AG04450 (cell line): Measurements from ENCODE around the gene CDKN1C. TPM values are rescaled to one million over a fixed set of nuclear protein-coding genes. Genes with fewer than 3 reads are reported as not detected.
A peak's percentile ranks its signal among the peaks of the same experiment; 100 is the strongest.

ENCODE experiments used
- CTCF ChIA-PET: fragments of 300-600, 350-600 bp; formaldehyde crosslinking; extraction: SDS; loops from one replicate; lab custom pipeline; 2022; ENCODE audit warnings: antibody characterized with exemption, inconsistent platforms; lab: Charles Lee
- POLR2A ChIA-PET: fragments of 350-600 bp; formaldehyde crosslinking; extraction: SDS; loops from one replicate; lab custom pipeline; 2021; ENCODE audit warnings: antibody characterized with exemption, inconsistent platforms; lab: Yijun Ruan, JAX
- DNase-seq: peaks from one replicate; pipeline ENCODE4 v3.0.0-alpha.2; 2011; ENCODE audit warnings: low read depth, low spot score
- H3K27ac ChIP-seq: one replicate; pipeline ENCODE4 v1.5.1; 2012; ENCODE audit warnings: low read depth, low read length, control low read depth
- H3K27me3 ChIP-seq: one replicate; pipeline ENCODE4 v1.6.0; 2012; ENCODE audit warnings: low read length; ENCODE audit not compliant: control insufficient read depth, insufficient read depth
- H3K4me3 ChIP-seq: 2 replicates; pipeline ENCODE4 v1.5.1; 2011; ENCODE audit warnings: mild to moderate bottlenecking, low read depth, low read length, control low read depth
- H3K9me3 ChIP-seq: 2 replicates; pipeline ENCODE4 v1.5.1; 2012; ENCODE audit warnings: low read length; ENCODE audit not compliant: control insufficient read depth, insufficient read depth
- polyA minus RNA-seq: library from RNA; depleted of rRNA, polyadenylated mRNA; stranded (reverse); fragments of >200 nt; gene quantifications from 2 replicates; pipeline ENCODE4 v1.2.3, GENCODE V29; 2011; rRNA and poly(A)+ RNA removed
- polyA plus RNA-seq: library from polyadenylated mRNA; depleted of rRNA; stranded (reverse); fragments of >200 nt; gene quantifications from 2 replicates; pipeline ENCODE4 v1.2.3, GENCODE V29; 2011; rRNA removed
- TF ChIP-seq, protein P1 (sequence below): IDR thresholded peaks from 2 replicates; pipeline ENCODE4 v1.5.1; 2011; ENCODE audit warnings: low read depth, low read length, control low read depth, inconsistent platforms

The CDKN1C gene
- polyA plus RNA-seq = 6.3 and 8.1 TPM in 2 replicates
- 1.8 and 4.0 TPM in 2 replicates for polyA minus RNA-seq

DNA sequence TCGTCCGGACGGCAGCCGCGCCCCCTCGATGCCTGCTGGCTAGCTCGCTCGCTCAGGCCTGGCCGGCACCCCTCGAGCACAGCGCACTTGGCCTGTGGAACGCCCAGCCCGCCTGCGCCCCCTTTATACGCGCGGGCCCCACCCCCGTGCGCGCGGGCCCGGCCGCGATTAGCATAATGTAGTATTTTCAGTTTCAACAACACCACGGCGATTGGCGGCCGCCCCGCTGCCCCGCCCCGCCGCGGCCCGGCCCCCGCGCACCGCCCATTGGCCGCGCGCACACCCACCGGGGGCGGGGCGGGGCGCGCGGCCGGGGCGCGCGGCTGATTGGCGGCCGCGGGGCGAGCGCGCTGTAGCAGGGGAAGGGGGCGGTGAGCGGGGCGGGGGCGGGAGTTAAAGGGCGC is at the start of gene CDKN1C:
Gene CDKN1C (minus strand): TSS at position 98 of the 404 bp plus-strand sequence. CDS start 319 bp downstream, outside the sequence.
- Histone ChIP-seq H3K27ac (peak within 1 kb of the TSS; percentile 21), H3K4me3 (peak within 1 kb of the TSS; percentile 69), H3K9me3 (no peaks in the 10 kb centered on the region; the same call in 1 of the 2 replicates), H3K27me3 (peaks cover 11% of the 10 kb centered on the region)
- TF ChIP-seq, protein P1, sequence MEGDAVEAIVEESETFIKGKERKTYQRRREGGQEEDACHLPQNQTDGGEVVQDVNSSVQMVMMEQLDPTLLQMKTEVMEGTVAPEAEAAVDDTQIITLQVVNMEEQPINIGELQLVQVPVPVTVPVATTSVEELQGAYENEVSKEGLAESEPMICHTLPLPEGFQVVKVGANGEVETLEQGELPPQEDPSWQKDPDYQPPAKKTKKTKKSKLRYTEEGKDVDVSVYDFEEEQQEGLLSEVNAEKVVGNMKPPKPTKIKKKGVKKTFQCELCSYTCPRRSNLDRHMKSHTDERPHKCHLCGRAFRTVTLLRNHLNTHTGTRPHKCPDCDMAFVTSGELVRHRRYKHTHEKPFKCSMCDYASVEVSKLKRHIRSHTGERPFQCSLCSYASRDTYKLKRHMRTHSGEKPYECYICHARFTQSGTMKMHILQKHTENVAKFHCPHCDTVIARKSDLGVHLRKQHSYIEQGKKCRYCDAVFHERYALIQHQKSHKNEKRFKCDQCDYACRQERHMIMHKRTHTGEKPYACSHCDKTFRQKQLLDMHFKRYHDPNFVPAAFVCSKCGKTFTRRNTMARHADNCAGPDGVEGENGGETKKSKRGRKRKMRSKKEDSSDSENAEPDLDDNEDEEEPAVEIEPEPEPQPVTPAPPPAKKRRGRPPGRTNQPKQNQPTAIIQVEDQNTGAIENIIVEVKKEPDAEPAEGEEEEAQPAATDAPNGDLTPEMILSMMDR = no peak
- DNase-seq = no peak
- ChIA-PET CTCF (interaction anchor here (11.7 kb wide), 1 partner anchor 352 kb away, joined by 403 read pairs; no protein-coding TSS in a partner anchor), POLR2A (interaction anchor here (1.0 to 6.6 kb wide), 9 partner anchors 44 to 353 kb away, joined by 3 to 46 read pairs (median 5); partner anchors contain the start of genes KCNQ1OT1 and PHLDA2)

DNA sequence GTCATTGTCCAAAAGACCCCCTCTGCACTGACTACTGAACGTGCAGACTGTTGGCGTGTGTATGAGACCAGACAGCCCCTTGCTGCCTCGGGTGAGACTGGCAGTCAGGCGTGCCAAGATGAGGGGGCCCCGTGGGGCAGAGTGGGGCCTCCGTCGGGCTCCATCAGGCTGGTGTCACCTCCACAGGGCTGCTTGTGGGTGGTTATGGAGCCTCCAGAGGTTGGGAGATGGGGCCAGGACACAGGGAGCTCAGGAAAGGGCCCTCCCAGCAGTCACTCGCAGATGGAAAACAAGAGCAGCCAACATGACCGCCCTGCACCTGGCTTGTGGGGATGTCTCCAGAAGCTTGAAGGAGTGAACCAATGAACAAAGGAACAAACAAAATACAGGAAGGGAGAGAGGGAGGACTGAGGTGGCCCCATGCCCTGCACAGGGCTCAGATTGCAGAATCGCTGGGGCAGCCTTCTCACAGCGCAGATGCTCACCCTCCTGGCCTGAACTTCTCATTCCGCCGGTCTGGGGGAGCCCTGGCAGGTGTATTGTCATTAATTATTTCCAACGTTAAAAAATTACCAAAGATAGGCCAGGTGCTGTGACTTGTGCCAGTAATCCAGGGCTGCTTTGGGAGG is 49.1 kb upstream of the CDKN1C start:
- TF ChIP-seq, protein P1 = no peak
- Histone ChIP-seq H3K4me3 (no peak overlapping the region), H3K27me3 (no peaks in the 10 kb centered on the region), H3K27ac (no peak overlapping the region), H3K9me3 (peaks cover 11% of the 10 kb centered on the region)
- no peak for DNase-seq
- POLR2A ChIA-PET = interaction anchor here (1.0 kb wide), 1 partner anchor 11 kb away, joined by 5 read pairs; no protein-coding TSS in a partner anchor
- CTCF ChIA-PET = no interaction called here

DNA sequence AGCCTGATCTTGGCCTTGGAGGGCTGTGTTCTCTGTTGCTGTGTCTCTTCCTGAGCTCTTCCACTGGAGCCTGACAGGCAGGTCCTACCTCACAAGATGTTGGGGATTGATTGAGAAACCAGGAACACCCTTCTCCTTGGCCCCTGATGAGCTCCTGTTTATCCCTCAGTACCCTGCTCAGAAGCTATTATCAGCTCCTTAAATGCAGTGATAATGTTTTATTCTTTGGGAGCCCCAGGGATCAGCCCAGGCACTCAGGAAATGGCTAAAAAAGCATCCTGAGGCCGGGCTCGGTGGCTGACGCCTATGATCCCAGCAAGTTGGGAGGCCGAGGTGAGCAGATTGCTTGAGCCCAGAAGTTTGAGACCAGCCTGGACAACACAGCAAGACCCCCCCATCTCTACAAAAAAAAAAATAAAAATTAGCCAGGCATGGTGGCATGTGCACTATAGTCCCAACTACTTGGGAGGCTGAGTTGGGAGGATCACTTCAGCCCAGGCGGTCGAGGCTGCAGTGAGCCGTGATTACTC is 48.5 kb upstream of the CDKN1C start:
- H3K4me3 ChIP-seq = no peak overlapping the region
- TF ChIP-seq, protein P1 = no peak
- ChIA-PET POLR2A (interaction anchor here (0.7 to 1.0 kb wide), 2 partner anchors 9 to 11 kb away, joined by 3 to 5 read pairs; no protein-coding TSS in a partner anchor), CTCF (no interaction called here)
- no peak overlapping the region for H3K27ac ChIP-seq
- peaks cover 10% of the 10 kb centered on the region for H3K9me3 ChIP-seq
- no peaks in the 10 kb centered on the region for H3K27me3 ChIP-seq
- DNase-seq = no peak

DNA sequence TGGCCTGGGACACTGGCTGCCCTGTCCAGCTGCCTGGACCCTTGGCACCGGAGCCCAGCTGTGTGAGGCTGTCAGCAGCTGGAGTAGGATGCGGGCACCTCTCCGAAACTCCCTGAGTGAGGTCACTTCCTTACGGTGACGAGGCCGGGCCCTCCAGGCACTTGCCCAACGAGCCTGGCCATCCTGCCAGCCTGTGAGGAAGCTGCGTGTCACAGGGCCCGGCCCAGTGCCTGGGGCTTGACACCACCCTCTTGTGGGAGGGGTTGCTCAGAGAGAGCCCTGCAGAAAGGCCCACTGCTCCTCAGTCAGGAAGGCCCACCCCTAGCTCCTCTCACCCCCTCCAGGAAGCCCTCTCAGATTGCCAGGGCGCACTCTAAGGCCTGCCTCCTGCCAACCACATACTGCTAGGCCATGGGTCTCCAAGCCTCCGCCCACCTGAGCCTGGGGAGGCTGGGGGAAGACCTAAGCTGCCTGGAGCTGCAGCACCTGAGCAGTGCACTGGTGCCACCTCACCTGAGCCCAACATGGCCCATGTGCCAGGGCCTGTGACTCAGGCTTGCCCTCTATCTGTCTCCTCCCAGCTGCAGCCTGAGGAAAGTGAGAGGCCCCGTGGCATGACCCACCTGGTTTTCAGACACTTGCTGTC is 47.9 kb upstream of the CDKN1C start:
- peak overlapping the region; percentile 39 for H3K27ac ChIP-seq
- H3K27me3 ChIP-seq = no peaks in the 10 kb centered on the region
- DNase-seq = peak; percentile 24
- ChIA-PET POLR2A (interaction anchor here (0.7 to 1.0 kb wide), 3 partner anchors 10 to 12 kb away, joined by 3 to 5 read pairs (median 3); no protein-coding TSS in a partner anchor), CTCF (no interaction called here)
- TF ChIP-seq, protein P1 = no peak
- H3K9me3 ChIP-seq = peaks cover 7% of the 10 kb centered on the region
- no peak overlapping the region for H3K4me3 ChIP-seq
